ENCODE data around the gene RBM14.

DNA sequence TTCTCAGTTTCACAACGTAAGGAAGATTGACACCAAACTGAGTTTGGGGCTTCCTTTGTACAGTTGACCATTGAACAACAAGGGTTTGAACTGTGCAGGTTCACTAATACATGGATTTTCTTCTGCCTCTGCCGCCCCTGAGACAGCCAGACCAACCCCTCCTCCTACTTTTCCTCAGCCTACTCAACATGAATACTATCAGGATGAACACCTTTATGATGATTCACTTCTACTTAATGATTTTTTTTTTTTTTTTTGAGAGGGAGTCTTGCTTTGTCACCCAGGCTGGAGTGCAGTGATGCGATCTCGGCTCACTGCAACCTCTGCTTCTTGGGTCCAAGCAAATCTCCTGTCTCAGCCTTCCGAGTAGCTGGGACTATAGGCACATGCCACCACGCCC lies 36.7 kb downstream of the RBM14 start:
- no peak for TF ChIP-seq SIX5 (IDR thresholded peaks at IDR 0.05; ENCODE audit: low read depth, low read length, severe bottlenecking)
- TF ChIP-seq, protein P1, sequence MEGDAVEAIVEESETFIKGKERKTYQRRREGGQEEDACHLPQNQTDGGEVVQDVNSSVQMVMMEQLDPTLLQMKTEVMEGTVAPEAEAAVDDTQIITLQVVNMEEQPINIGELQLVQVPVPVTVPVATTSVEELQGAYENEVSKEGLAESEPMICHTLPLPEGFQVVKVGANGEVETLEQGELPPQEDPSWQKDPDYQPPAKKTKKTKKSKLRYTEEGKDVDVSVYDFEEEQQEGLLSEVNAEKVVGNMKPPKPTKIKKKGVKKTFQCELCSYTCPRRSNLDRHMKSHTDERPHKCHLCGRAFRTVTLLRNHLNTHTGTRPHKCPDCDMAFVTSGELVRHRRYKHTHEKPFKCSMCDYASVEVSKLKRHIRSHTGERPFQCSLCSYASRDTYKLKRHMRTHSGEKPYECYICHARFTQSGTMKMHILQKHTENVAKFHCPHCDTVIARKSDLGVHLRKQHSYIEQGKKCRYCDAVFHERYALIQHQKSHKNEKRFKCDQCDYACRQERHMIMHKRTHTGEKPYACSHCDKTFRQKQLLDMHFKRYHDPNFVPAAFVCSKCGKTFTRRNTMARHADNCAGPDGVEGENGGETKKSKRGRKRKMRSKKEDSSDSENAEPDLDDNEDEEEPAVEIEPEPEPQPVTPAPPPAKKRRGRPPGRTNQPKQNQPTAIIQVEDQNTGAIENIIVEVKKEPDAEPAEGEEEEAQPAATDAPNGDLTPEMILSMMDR (IDR thresholded peaks at IDR 0.05 in 2 of 3, conservative IDR thresholded peaks at IDR 0.05 in 1 of 3; ENCODE audit: control insufficient read depth in 2 of 3, extremely low read depth in 1 of 3, insufficient read depth in 1 of 3, low read depth in 3 of 3, low read length in 3 of 3) = no peak
